ENCODE measurements around the gene FXYD3.
"Not testable (repeated sequence)": the region's sequence is repeated elsewhere in the genome, so short reads cannot be mapped to it uniquely, and the experiment has no call there.

The FXYD3 gene

DNA sequence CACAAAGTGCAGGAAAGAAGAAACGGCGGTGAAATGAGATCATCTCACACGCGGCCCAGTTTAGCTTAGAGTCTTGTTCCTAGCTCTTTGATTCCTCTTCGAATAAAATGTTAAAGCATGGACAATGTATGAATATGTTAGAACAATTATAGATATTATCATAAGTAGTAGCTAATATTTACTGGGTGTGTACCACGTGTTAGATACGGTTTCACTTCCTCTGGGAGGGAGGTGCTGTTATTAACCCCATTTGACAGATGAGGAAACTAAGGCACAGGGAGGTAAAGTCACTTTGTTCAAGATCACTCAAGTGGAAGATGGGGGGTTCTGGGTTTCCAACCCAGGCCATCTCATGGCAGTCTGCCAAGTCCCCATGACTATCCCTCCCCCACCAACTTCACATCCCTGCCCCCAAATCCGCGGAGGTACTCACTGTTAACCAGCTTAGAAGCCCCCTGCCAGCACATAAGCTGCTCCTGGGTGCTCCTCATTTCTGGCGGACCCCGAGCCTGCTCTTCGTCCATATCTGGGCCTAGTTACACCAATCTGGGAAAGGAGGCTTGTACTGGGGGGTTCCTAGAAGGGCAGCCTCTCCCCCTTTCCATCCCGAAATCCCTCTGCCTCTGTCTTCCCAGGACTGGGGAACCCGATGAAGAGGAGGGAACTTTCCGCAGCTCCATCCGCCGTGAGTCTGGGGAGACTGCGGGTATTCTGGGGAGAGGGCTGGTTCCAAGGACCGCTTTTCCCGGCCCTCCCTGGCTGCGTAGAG lies 26.4 kb downstream of the FXYD3 start:
- DNase-seq (ENCODE audit: low spot score) = no peak

DNA sequence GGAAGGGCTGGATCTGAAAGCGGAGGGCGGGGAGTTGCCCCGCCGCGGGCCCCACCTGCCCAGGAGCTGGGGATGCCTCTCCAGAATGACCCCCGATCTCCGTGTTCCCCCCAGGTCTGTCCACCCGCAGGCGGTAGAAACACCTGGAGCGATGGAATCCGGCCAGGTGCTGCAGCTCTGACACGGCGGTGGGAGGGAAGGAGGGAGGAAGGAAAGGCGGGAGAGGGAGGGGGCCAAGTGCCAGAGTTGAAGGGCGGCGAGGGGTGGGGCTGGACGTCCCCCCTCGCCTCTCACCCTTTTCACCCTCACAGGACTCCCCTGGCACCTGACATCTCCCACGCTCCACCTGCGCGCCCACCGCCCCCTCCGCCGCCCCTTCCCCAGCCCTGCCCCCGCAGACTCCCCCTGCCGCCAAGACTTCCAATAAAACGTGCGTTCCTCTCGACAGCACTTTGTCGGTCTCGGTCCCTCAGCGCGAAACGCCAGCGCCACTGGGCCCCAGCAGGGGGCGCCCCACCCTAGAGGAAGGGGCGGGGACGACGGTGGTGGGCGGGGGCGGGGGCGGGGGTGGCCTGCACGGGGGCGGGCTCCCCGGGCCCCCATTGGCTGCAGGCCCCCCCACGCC lies 27.1 kb downstream of the FXYD3 start:
- DNase-seq (ENCODE audit: low spot score) = peak; percentile 67

DNA sequence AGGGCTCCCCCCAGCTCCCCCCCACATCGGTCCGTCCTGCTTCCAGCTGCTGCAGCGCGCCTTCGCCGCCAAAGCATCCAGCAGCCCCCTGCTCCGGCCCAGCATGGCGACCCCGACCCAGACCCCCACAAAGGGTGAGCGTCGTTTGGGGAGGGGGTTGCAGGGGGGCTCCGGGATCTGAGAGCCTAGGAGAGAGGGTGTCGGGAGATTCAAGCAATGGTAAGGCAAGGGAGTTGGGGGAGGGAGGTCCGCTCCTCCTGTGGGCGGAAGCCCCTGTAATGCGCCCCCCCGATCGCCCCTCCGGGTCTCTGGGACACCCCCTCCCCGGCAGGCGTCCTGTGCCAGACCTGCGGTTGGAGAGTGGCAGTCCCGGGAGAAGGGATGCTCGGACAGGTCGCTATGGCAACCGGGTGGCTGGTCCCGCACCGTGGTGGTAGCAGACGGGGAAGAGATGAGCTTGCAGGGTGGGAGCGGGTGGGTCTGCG lies 27.6 kb downstream of the FXYD3 start, which contains the start of gene FXYD7:
Gene FXYD7, plus strand, starts transcription at position 25 of the 485 bp plus-strand sequence. Its CDS starts 79 bp downstream, at position 104.
- DNase-seq (ENCODE audit: low spot score) = no peak

DNA sequence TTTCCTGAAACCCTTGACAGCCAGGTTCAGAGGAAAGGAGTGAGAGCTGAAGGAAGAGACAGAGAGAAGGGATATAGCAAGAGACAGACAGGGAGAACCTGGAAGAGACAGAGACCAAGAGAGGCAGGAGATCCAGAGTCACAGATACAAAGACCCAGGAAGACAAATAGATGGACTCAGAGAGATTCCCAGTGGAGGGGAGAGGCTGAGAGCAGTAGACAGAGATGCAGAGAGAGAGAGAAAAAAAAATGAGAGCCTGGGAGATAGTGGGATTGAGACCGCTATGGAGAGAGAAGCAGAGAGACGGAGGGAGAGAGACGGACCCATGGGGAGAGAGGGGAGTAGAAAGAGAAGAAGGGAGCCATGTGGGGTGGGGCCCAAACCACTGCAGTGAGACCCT lies 28.2 kb downstream of the FXYD3 start:
- no peak for DNase-seq (ENCODE audit: low spot score)

DNA sequence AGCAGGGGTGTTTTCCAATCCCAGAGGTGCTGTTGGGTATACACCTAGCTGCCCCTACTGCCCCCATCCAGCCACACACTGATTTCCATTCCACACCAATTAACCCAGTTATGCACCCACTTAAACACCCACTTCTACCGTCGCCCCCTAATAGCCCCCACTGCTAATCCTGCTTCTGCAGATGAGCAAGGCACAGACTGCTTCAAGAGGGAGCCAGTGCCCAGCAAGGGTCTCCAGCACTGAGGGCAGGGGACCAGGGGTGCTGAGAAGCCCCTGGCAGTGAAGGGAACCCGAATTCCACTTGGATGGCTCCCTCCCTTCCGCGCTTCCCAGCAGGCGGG lies 28.6 kb downstream of the FXYD3 start:
- no peak for DNase-seq (ENCODE audit: low spot score)

DNA sequence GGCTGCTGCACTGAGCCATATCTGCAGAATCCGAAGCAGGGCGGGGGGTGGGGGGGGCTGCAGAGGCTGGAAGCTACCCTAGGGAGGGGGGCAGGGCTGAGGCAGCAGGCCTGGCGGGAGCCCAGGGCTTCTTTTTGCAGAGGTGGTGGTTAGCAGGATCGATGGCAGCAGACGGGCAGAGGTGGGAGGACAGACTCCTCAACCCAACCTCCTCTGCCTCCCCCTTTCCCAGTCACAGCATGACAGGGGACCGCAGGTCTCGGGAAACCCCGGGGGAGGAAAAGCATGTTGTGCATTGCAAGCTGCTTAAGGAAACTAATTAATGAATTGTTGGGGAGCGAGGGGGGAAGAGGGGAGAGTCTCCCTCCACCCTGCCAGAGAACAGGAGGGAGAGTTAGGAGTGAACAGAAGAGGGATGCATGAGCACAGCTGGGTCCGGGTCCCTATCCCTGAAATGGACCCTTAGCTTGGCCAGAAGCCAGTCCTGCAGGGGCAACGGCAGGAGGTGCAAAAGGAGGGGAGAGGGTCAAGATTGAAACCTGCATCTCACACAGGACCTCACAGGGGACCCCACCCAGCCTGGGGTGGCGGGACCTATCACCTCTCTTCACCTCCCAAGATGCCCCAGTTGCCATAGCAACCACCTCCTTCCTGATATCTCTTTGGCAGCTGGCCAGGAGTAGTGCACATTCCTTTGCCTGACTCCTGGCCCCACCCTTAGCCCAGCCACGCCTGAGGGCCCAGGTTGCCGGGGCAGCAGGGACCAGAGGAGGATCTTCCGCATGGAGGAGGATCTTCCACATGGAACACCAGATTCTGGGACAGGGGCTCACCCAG lies 29.2 kb downstream of the FXYD3 start:
- DNase-seq (ENCODE audit: low spot score) = peak; percentile 55

DNA sequence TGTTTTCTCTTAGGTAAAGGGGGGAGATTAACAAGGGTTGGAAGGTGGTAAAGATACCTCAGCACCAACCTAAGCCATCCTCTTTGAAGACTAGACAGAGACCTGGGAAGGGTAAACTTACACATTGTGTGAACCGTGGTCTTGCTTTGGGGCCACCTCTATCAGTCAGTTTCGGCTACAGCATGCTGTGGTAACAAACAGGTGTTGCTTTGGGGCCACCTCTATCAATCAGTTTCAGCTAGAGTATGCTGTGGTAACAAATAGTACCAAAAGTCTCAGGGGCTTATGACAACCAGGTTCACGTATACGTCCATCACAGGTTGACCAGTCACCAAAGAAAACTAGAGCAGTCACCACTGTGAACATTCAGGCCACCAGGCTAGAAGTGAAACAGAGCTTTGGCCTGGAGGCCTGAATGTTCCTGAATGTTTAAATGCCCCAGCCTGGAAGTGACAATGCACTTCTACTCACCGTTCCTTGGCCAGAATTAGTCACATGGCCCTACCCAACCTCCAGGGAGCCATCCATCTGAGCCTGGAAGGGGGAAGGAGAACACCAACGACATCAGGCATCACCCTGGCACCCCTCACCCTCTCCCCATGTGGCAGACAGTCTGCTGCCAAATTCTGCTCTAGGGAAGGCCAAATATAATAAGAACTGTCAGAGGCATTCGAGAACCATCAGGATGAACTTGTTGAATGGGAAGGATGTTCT lies 31.3 kb downstream of the FXYD3 start:
- no peak for DNase-seq (ENCODE audit: low spot score)

DNA sequence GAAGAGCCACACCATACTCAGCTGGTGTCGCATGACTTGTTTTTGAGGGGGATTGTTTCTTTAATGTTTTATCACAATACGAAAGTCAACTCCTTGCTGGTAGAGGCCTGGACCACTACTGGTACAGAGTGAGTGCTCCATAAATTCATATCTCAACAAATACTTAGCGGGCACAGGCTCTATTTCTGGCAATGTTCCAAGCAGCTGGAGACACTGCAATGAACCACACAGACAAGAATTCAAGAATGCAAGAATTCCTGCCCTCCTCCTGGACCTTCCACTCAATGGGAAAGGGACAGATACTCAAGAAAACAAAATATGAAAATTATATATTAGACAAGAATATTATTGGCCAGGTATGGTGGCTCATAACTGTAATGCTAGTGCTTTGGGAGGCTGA lies 33.8 kb downstream of the FXYD3 start:
- no peak for DNase-seq (ENCODE audit: low spot score)

DNA sequence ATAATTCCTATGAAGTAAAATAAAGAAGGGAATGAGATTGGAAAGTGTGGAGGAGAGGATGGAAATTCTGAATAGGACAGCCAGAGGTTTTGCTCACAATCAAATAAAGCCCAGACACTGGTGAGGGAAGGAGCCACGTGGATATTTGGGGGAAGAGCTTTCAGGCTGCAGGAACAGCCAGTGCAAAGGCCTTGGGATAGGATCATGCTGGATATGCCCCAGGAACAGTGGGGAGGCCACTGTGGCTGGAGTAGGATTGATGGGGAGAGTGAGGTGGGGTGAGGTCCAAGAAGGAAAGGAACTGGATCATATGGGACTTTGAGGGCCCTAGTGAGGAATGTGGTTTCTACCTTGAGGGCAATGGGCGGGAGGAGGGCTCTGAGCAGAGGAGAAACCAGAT lies 34.8 kb downstream of the FXYD3 start:
- no peak for DNase-seq (ENCODE audit: low spot score)

DNA sequence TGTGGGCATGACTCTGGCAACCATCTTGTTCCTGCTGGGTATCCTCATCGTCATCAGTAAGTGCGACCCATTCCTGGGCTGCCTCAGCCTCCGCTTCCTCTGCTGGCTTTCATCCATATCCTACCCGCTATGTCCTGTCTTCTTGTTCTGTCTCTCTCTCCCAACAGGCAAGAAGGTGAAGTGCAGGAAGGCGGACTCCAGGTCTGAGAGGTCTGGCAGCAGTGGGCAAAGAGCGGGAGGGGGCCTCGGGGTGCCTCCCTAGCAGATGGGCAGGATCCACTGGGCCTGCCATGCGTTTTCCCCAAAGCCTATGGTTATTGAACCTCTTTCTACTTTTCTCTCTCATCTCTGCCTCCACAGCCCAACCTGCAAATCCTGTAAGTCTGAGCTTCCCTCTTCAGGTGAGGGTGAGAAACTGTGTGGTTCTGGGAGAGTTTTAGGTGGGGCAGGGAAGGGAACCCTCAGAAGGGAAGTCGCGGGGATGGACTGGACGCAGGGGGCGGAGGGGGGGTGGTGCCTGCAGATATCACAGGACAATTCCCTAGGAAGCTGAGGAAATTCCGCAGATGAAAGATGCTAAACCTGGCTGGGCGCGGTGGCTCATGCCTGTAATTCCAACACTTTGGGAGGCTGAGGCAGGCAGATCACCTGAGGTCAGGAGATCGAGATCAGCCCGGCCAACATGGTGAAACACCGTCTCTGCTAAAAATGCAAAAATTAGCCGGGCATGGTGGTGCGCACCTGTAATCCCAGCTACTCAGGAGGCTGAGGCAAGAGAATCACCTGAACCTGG lies 35.8 kb downstream of the FXYD3 start:
- no peak for DNase-seq (ENCODE audit: low spot score)

DNA sequence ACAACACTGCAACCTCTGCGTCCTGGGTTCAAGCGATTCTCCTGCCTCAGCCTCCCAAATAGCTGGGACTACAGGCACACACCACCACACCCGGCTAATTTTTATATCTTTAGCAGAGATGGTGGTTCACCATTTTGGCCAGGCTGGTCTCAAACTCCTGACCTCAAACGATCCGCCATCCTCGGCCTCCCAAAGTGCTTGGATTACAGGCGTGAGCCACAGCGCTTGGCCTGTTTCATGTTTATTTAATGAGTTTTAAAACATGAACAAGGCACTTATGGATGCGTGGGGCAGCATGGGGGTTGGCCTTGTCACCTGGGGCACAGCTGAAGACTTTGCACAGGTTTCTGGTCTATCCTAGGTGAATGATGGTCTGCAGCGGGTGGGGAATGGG lies 37.5 kb downstream of the FXYD3 start:
- not testable (repeated sequence) for DNase-seq (ENCODE audit: low spot score)

DNA sequence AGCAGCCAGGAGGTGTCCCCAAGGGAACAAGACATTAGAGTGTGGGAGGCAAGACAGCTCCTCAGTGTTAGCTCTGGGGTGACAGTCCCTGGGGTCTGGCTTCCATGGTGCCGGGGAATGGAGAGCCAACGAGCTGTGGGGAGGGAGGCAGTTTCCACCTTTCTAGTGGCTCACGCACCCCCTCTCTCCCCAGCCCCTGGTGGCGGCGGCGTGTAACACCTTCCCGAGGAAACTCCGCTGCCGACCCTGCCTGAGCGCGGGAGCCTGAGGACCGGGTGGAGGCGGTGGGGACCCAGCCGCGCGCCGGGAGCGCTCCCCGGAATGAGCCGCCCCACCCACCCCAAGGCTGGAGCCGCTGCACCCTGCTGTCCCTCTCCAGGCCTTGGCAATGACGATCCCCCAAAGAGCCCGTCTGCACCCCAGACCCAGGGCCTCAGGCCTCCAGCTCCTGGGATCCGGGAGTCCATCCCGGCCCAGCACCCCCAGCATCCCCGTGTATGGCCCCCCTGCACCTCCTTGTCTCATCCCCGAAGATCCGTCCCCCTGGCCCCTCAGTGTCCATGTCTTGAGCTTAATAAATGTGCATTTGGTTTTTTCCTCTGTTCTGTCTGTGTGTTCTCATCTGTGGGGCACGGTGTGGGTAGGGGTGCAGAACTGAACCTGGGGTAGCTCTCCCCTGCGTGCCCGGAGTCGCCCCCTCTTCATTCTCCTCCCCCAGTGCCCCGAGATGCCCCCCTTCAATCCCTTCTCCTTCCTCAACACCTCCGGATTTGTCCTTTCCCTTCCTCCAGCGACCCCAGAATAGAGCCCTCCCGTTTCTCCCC lies 38.3 kb downstream of the FXYD3 start:
- peak; percentile 73 for DNase-seq (ENCODE audit: low spot score)

DNA sequence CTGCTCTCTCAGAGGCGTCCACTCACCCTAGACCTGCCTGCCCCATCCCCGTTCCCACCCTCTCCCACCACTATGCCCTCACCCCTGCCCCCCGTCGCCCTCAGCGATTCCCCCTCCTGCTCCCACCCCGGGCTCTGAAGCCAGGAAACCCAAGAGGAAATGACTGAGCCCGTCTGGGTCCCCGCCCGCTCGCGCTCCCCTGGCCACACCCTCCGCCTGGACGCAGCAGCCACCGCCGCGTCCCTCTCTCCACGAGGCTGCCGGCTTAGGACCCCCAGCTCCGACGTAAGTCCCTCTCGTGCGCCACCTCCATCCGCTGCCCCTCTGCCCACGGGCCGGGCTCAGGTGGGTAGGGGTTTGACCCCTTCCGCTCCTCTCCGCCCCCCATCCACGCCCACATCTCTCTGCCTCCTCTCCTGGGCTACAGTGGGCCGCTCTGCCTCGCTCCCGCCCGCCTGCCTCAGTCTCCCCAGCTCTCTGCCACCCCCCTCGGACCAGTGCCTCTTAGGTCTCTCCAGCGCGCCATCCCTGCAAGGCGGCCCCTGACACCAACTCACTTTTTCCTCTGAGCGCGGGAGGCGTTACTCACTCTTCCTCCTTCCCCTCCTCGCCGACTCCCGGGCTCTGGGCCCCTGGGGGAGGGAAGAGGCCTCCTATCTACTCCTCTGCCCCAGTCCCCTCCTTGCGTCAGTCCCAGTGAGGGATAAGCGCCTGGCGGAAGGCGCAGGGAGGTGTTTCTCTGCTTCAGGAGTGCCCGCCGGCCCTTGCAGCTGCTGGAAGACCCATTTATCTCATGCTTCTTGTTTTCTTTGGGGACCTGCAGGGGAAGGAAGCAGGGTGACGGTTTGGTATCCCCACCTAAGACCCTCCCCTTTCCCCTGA lies 39.1 kb downstream of the FXYD3 start, which contains the start of gene FXYD5:
Gene FXYD5, plus strand, starts transcription at position 211 of the 882 bp plus-strand sequence. CDS start 816 bp downstream, outside the sequence.
- peak; percentile 61 for DNase-seq (ENCODE audit: low spot score)

DNA sequence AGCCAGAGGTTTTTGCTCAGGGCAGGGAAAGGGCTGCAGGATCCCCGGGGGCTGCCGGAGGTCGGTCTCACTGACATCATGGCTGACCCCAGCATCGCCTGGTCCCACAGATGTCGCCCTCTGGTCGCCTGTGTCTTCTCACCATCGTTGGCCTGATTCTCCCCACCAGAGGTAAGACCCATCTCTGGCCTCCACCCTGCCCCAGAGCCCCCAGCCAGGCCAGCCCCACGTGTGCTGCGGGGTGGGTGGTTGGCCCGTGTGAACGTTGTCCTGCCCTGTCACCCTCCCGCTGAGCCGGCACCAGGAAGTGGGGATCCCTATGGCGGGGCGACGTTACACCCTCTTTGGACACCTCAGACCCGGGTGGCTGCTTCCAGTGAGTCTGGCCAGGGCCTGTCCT lies 39.8 kb downstream of the FXYD3 start:
- no peak for DNase-seq (ENCODE audit: low spot score)

DNA sequence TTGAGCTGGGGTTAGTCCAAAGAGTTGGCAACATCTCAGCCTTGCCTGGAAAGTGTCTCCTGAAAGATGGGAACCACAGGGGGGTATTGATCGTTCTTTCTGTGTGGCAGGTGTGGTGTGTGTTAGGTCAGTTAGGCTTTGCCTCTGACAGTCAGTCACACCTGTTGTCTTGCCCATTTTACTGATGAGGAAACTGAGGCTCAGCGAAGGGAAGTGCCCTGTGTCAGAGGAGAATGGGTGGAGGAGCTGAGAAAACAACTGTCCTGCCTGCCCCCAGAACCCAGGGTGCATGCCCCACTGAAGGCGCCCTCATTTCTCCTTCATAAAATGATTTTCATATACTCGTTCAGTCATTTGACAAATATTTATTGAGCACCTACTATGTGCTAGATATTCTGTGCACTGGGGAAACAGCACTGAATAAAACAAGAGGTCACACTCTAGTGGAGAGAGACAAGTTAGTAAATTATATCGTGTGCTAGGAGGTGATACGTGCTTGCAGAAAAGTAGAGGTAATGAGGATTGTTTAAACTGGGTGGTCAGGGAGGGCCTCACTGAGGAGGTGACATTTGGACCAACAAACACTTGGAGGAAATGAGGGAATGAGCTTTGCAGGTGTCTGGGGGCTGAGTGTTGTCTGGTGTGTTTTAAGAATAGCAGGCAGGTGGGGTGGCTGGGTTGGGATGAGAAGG lies 40.5 kb downstream of the FXYD3 start:
- DNase-seq (ENCODE audit: low spot score) = no peak

DNA sequence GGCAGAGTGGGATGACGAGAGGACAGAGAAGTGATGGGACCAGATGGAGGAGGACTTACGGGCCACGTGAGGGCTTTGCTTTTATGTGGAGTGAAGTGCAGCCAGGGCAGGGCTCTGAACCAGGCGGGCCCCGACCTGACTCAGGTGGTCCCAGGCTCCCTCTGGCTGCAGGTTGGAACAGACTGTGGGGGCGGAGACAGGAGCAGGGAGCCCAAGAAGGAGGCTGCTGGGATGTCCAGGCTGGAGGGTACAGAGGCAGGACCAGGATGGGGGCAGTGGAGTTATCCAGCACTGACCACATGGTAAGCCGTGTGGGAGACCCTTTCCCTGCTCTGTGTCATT lies 41.0 kb downstream of the FXYD3 start:
- no peak for DNase-seq (ENCODE audit: low spot score)

DNA sequence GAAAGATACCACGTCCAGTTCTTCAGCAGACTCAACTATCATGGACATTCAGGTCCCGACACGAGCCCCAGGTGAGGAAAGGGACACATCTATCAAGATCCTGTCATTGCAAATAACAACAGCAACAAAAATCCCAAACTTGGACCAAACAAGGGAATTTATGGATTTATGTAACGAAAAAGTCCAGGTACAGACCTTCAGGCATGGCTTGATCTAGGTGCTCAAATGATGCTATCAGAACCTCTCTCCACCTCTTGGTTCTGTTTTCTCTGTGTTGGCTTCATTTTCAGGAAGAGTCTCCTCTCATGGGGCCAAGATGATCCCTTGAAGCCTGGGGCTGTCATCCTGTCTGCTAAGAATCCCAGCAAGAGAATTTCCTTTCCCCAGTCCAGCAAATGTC lies 41.8 kb downstream of the FXYD3 start:
- DNase-seq (ENCODE audit: low spot score) = no peak

DNA sequence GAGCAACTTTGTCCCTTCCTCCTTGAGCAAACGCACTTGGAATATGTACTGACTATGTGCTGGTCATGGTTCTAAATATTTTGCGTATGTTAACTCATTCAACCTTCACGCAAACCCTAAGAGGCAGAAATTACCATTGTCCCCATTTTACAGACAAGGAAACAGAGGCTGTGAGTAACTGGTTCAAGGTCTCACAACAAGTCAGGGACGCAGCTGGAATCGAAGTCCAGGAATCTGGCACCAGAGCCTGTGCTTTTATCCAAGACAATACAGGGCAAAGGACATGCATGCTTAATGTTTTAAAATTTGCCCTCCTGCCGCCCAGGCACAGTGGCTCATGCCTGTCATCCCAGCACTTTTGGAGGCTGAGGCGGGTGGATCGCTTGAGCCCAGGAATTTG lies 44.0 kb downstream of the FXYD3 start:
- DNase-seq (ENCODE audit: low spot score) = no peak

Measured in CD4-positive, alpha-beta T cell treated with Interleukin-6 at 100 ng/mL for 8 hours (primary cell).